Stimulated activated CD8-positive, alpha-beta memory T cell treated with anti-CD3 and anti-CD28 coated beads, Interleukin-12 subunit alpha, Interleukin-12 subunit beta, amount 100 ng/mL, for 24 hours (primary cell): ENCODE results near the gene GATA6.

Source experiments
- DNase-seq: peaks from one replicate; pipeline ENCODE4 v3.0.0-alpha.2; 2020; ENCODE audit errors: extremely low read depth

The GATA6 gene

GRCh38 chr18:22166069-22166950, 3.1 kb upstream of the GATA6 start:
- DNase-seq = no peak

- no peak for DNase-seq
Observed at GRCh38 chr18:22167091-22167470, 2.3 kb upstream of the GATA6 start.

GRCh38 chr18:22167471-22168241, 1.7 kb upstream of the GATA6 start:
- no peak for DNase-seq

- no peak for DNase-seq
Observed at GRCh38 chr18:22168360-22168921, 948 bp upstream of the GATA6 start.

GRCh38 chr18:22169889-22170420, 566 bp downstream of the GATA6 start:
- no peak for DNase-seq

GRCh38 chr18:22170421-22171257, 1.2 kb downstream of the GATA6 start:
- DNase-seq = no peak

GRCh38 chr18:22171258-22172119, 2.1 kb downstream of the GATA6 start:
- no peak for DNase-seq

GRCh38 chr18:22172120-22172582, 2.8 kb downstream of the GATA6 start:
- no peak for DNase-seq

- no peak for DNase-seq
Observed at GRCh38 chr18:22172594-22173049, 3.2 kb downstream of the GATA6 start.

GRCh38 chr18:22173221-22173927, 4.0 kb downstream of the GATA6 start:
- no peak for DNase-seq

GRCh38 chr18:22173928-22174301, 4.5 kb downstream of the GATA6 start:
- DNase-seq = no peak

- no peak for DNase-seq
Observed at GRCh38 chr18:22174341-22175145, 5.2 kb downstream of the GATA6 start.

GRCh38 chr18:22175346-22175745, 6.0 kb downstream of the GATA6 start:
- no peak for DNase-seq

- DNase-seq = no peak
Observed at GRCh38 chr18:22176420-22177326, 7.3 kb downstream of the GATA6 start.

GRCh38 chr18:22177327-22177871, 8.0 kb downstream of the GATA6 start:
- DNase-seq = no peak

GRCh38 chr18:22179174-22179573, 9.8 kb downstream of the GATA6 start:
- DNase-seq = no peak

- no peak for DNase-seq
Observed at GRCh38 chr18:22179631-22180030, 10.2 kb downstream of the GATA6 start.
